K562 (cell line): ENCODE measurements around the gene ANO7. TPM values are rescaled to one million over a fixed set of nuclear protein-coding genes. Genes with fewer than 3 reads are reported as not detected.
A peak's percentile ranks its signal among the peaks of the same experiment; 100 is the strongest.

Experiments used
- ATAC-seq: fragments of 200-7000 bp; cut with Tn5 transposase; 3 replicates; pipeline ENCODE4 v1.9.1; 2020; ENCODE audit warnings: moderate library complexity
- BruUV-seq: library from RNA; stranded (reverse); fragments of 400-500 nt; replicated peaks from 2 replicates; lab custom pipeline; 2021; lab: Mats Ljungman, UMichigan
- CTCF ChIA-PET: fragments of 300-600 bp; formaldehyde crosslinking; extraction: SDS; loops from one replicate; lab custom pipeline; 2021; ENCODE audit warnings: low intra/inter-chr PET ratio; lab: Yijun Ruan, JAX
- POLR2A ChIA-PET: fragments of 300-600, 350-650 bp; sonication (Branson Sonifier 250); formaldehyde crosslinking; extraction: SDS; loops from one replicate; lab custom pipeline; 2021; ENCODE audit warnings: antibody characterized with exemption, inconsistent platforms; lab: Yijun Ruan, JAX
- DNase-seq, 4 experiments: peaks; one replicate each; pipeline versions ENCODE4 v3.0.0 to v3.0.0-alpha.2; 2011 to 2018; ENCODE audit warnings: low spot score in 3 of 4, mixed read lengths in 3 of 4; ENCODE audit errors: extremely low read depth in 1 of 4
- FAIRE-seq: peaks from 2 replicates; lab custom pipeline; 2011; peaks lifted over from hg19 to GRCh38; lab: Jason Lieb, UNC
- H2AFZ ChIP-seq: 2 replicates; pipeline ENCODE4 v1.6.0; 2011; ENCODE audit warnings: low read depth, low read length, control low read depth, inconsistent platforms
- H3K27ac ChIP-seq: fragments of 200-600 bp; 3 replicates; pipeline ENCODE4 v1.8.0; 2011; ENCODE audit warnings: low read depth, mild to moderate bottlenecking, control low read depth, inconsistent platforms, low read length, moderate library complexity, mixed read lengths; ENCODE audit errors: extremely low read depth
- H3K27me3 ChIP-seq, 2 experiments: fragments of 300-600 bp in 1 of 2; 2 replicates in 1 of 2; 3 replicates in 1 of 2; pipeline versions ENCODE4 v1.6.0 to v1.8.0; 2011; ENCODE audit warnings: inconsistent platforms in 2 of 2, low read length in 2 of 2, mild to moderate bottlenecking in 1 of 2, mixed read lengths in 1 of 2, moderate library complexity in 1 of 2; ENCODE audit not compliant: control insufficient read depth in 2 of 2, insufficient read depth in 2 of 2
- H3K36me3 ChIP-seq: fragments of 300-600 bp; 3 replicates; pipeline ENCODE4 v1.8.0; 2011; ENCODE audit warnings: mild to moderate bottlenecking, low read length, inconsistent platforms; ENCODE audit not compliant: control insufficient read depth, insufficient read depth
- H3K4me1 ChIP-seq, 2 experiments: fragments of 200-600 bp in 1 of 2; replicated peaks in 1 of 2; 2 replicates in 1 of 2; 3 replicates in 1 of 2; pipeline versions ENCODE4 v1.5.1 to v1.8.0; 2011; ENCODE audit warnings: inconsistent platforms in 2 of 2, low read length in 2 of 2, mild to moderate bottlenecking in 1 of 2, mixed read lengths in 1 of 2, moderate library complexity in 1 of 2; ENCODE audit not compliant: control insufficient read depth in 2 of 2, insufficient read depth in 2 of 2
- H3K4me2 ChIP-seq: 2 replicates; pipeline ENCODE4 v1.6.1; 2011; ENCODE audit warnings: low read length, control low read depth, inconsistent platforms, mixed read lengths; ENCODE audit not compliant: insufficient read depth
- H3K4me3 ChIP-seq: fragments of 200-600 bp; sonication (generic), shearing (Covaris generic); 2 replicates; pipeline ENCODE4 v1.5.1; 2016; ENCODE audit warnings: control low read depth, inconsistent platforms
- H3K79me2 ChIP-seq: fragments of 200-600 bp; 3 replicates; pipeline ENCODE4 v1.8.0; 2011; ENCODE audit warnings: low read length, inconsistent platforms; ENCODE audit not compliant: control insufficient read depth, insufficient read depth
- H3K9ac ChIP-seq, 2 experiments: 2 replicates each; pipeline versions ENCODE4 v1.6.0 to v1.6.1; 2011; ENCODE audit warnings: low read depth in 2 of 2, low read length in 2 of 2, control low read depth in 1 of 2, inconsistent platforms in 1 of 2, mild to moderate bottlenecking in 1 of 2, mixed read lengths in 1 of 2; ENCODE audit not compliant: insufficient read depth in 1 of 2
- H3K9me1 ChIP-seq: one replicate; pipeline ENCODE4 v1.6.0; 2011; ENCODE audit warnings: inconsistent platforms, mild to moderate bottlenecking, low read length, moderate library complexity; ENCODE audit not compliant: control insufficient read depth, insufficient read depth
- H3K9me3 ChIP-seq: replicated peaks from 2 replicates; pipeline ENCODE4 v1.5.1; 2011; ENCODE audit warnings: low read depth, low read length, inconsistent platforms; ENCODE audit not compliant: control insufficient read depth, insufficient read depth
- H4K20me1 ChIP-seq: replicated peaks from 2 replicates; pipeline ENCODE4 v1.6.1; 2011; ENCODE audit warnings: low read length, inconsistent platforms, mixed read lengths; ENCODE audit not compliant: control insufficient read depth, insufficient read depth
- DEAF1 ChIP-seq: fragments of 450-650 bp; formaldehyde crosslinking; IDR thresholded peaks from 2 replicates; pipeline ENCODE4 v1.4.0; 2020; ENCODE audit warnings: mild to moderate bottlenecking, moderate library complexity
- NCOA4 ChIP-seq: fragments of 450-650 bp; IDR thresholded peaks from 2 replicates; pipeline ENCODE4 v1.6.1; 2018; ENCODE audit warnings: mild to moderate bottlenecking; ENCODE audit not compliant: partially characterized antibody
- RAD51 ChIP-seq: fragments of 450-650 bp; IDR thresholded peaks from 2 replicates; pipeline ENCODE4 v1.7.1; 2016; ENCODE audit warnings: low read depth, mild to moderate bottlenecking, borderline replicate concordance
- TFE3 ChIP-seq: fragments of 450-650 bp; formaldehyde crosslinking; IDR thresholded peaks from 2 replicates; pipeline ENCODE4 v1.4.0; 2020; ENCODE audit warnings: mild to moderate bottlenecking, mixed read lengths
- USF1 ChIP-seq: sonication (generic); formaldehyde crosslinking; IDR thresholded peaks from 2 replicates; pipeline ENCODE4 v1.9.0; 2022; ENCODE audit warnings: mild to moderate bottlenecking, missing genetic modification reagents
- WGBS: fragments of 100-300 bp; shearing (Covaris generic); methylation state at CpG from one replicate; pipeline ENCODE4 v1.1.6; 2016; ENCODE audit warnings: low coverage, mixed read lengths; ENCODE audit not compliant: insufficient coverage; ENCODE audit errors: missing lambda C conversion rate; 5-methylcytosine and 5-hydroxymethylcytosine counted together
- in situ Hi-C: fragments of 300-500 bp; cut with MboI; formaldehyde crosslinking; loops from 4 replicates; pipeline ENCODE4 v1.15.0; 2018; ENCODE audit warnings: inconsistent platforms, mixed read lengths
- intact Hi-C: fragments of 100-400 bp; cut with micrococcal nuclease; formaldehyde crosslinking; loops from 2 replicates; pipeline ENCODE4 v1.14.2; 2022
- polyA plus RNA-seq, 8 experiments: library from polyadenylated mRNA; depleted of rRNA in 4 of 8; stranded (reverse) in 5 of 8; unstranded in 3 of 8; fragments of >200 nt; fragmentation: Nextera tagmentation in 2 of 8; fragmentation: Illumina TruSeq in 1 of 8; extraction: Ambion mirVana in 2 of 8; extraction: Trizol in 1 of 8; gene quantifications; 2 replicates each; pipeline versions ENCODE4 v1.2.1 to v1.2.3, GENCODE V29; 2011 to 2014; ENCODE audit warnings: inconsistent platforms in 1 of 8, missing spikeins in 1 of 8
- total RNA-seq, 7 experiments: library from RNA; depleted of rRNA in 6 of 7; stranded (reverse); fragments of >200 nt in 6 of 7; fragmentation: Illumina TruSeq in 2 of 7; extraction: Trizol in 2 of 7; gene quantifications; 2 replicates each; pipeline versions ENCODE4 v1.2.1 to v1.2.3, GENCODE V29; 2011 to 2021; ENCODE audit warnings: low replicate concordance in 1 of 7

Gene ANO7
- total and polyA plus RNA-seq, 9 of the 15 experiments (the other 6 are each of a cell fraction or from before 2014, with no cell fraction given), result 0.28 to 5.1 (median 1.1) TPM

- no peak overlapping the region for H3K9ac ChIP-seq
- H2AFZ ChIP-seq, result no peak overlapping the region
- TF ChIP-seq TFE3 (CRISPR knock-in tag), result peak; percentile 50
- TF ChIP-seq RAD51, result peak; percentile 49; the same call in 1 of the 2 replicates
- no peak for TF ChIP-seq DEAF1
- TF ChIP-seq NCOA4, result no peak
- peak; percentile 64 for TF ChIP-seq USF1 (CRISPR knock-in tag)
- no peak for DNase-seq
- intact Hi-C loops, result no loop called here
- H3K4me2 ChIP-seq, result no peak overlapping the region
- ChIA-PET CTCF (no interaction called here), POLR2A (no interaction called here)
- H3K79me2 ChIP-seq, result no peaks in the 10 kb centered on the region
- no peaks in the 10 kb centered on the region for H3K9me1 ChIP-seq
- H3K36me3 ChIP-seq, result no peaks in the 10 kb centered on the region
- ATAC-seq, result no peak
- H3K4me3 ChIP-seq, result no peak overlapping the region
- H3K4me1 ChIP-seq, result peaks cover 0 to 39% of the 10 kb centered on the region in 2 experiments; a peak in 3 of 5 replicates
- H4K20me1 ChIP-seq, result no peaks in the 10 kb centered on the region
- BruUV-seq, result no TSS peak
- FAIRE-seq, result no peak
- H3K27ac ChIP-seq, result no peak overlapping the region
- H3K27me3 ChIP-seq, result peaks cover 0 to 15% of the 10 kb centered on the region in 2 experiments; a peak in 2 of 5 replicates
- 38% methylated on average over 12 of the region's 24 CpGs for WGBS
- H3K9me3 ChIP-seq, result no peaks in the 10 kb centered on the region
- in situ Hi-C loops, result no loop called here
Measured at GRCh38 chr2:241201445-241202267, 13.2 kb downstream of the ANO7 start.
